HuH-7.5 (cell line): ENCODE data around the gene CERCAM.

ENCODE experiments used
- DNase-seq: peaks from one replicate; pipeline ENCODE4 v3.0.0; 2011; ENCODE audit warnings: low spot score

Gene CERCAM, protein sequence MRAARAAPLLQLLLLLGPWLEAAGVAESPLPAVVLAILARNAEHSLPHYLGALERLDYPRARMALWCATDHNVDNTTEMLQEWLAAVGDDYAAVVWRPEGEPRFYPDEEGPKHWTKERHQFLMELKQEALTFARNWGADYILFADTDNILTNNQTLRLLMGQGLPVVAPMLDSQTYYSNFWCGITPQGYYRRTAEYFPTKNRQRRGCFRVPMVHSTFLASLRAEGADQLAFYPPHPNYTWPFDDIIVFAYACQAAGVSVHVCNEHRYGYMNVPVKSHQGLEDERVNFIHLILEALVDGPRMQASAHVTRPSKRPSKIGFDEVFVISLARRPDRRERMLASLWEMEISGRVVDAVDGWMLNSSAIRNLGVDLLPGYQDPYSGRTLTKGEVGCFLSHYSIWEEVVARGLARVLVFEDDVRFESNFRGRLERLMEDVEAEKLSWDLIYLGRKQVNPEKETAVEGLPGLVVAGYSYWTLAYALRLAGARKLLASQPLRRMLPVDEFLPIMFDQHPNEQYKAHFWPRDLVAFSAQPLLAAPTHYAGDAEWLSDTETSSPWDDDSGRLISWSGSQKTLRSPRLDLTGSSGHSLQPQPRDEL

DNA sequence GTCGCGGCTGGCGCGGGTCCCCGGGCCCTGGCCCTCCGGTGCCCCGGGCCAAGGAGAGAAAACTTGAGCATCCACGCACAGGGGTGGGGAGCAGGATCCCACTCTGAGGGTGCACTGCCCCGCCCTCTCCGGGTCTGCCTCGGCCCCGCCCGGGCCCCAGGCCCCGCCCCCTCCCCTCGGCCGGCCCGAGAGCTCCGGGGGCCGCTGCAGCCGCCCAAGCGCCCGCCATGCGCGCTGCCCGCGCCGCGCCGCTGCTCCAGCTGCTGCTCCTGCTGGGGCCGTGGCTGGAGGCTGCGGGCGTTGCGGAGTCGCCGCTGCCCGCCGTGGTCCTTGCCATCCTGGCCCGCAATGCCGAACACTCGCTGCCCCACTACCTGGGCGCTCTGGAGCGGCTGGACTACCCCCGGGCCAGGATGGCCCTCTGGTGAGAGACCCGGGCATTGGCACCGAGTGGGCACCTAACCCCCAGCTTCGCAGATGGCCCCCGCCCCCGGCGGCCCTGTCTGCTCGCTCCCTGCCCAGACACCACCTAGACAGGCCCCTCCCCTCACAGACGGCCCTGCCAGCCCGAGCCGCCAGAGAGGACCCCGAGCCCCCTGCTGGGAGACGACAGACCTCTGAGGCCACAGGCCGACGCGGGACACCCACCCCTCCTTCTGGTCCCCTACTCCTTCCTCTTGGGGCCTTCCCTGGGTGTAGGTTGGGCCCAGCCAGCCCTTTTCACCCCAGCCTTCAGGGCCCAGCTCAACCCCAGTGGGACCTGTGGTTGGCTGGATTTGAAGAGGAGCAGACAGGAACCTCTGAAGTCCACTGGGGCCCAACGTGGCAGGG lies at the start of gene CERCAM:
Gene CERCAM, plus strand, starts transcription at position 207 of the 831 bp plus-strand sequence. Its CDS starts 21 bp downstream, at position 228.
- DNase-seq = peak; percentile 73

DNA sequence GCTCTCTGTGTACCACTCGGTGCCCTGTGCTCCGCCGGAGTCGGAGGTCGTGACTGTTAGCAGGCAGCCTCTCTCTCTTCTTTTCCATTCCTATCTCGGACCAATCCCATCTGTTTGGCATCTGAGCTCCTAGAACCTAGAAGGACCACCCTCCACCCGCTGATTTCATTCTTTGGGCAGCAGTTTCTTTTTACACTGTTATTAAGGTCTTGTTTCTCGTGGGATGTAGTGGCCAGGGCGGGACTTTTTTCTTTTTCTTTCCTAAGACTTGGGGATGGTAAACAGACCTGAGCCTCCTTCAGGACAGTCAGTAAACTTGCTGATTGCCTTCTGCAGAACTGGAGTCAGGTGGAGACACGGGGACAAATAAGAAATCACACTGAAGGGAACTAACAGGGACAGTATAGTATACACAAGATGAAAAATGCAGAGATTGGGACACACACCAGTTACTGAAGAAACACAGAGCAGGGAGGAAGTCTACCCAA lies 49.0 kb upstream of the CERCAM start:
- no peak for DNase-seq

DNA sequence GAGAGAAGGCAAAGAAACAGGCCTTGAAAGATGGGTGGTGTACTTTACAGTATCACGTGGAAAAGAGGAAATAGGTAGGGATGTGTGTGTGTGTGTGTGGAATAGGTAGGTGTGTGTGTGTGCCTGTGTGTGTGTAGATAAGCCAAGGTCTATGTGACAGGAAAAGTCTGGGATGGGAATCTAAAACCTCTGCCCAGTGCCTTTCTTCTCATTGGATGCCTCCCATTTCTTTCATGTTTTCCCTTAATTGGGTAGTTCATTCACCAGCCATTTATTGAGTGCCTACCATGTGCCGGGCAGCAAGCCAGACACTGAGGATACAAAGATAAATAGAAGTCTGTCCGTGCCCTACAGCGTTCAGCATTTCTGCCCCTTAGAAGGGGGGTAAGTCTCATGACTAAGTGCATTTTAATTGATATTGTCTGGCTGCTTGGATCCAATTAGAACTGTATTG lies 48.4 kb upstream of the CERCAM start:
- no peak for DNase-seq

DNA sequence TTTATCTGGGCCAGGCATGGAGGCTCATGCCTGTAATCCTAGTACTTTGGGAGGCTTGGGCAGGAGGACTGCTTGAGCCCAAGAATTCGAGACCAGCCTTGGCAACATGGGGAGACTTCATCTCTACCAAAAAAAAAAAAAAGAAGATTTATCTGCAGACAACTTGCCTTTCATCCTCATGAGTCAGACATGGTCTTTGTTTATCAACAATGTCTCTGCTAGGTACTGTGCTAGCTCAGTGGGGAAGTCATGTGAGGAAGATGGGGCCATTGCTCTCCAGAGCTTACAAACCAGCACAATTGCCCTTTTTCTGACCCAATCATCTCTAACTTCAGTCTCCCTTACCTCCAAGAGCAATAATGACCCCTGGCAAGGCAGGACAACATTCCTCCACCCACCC lies 47.9 kb upstream of the CERCAM start:
- no peak for DNase-seq

DNA sequence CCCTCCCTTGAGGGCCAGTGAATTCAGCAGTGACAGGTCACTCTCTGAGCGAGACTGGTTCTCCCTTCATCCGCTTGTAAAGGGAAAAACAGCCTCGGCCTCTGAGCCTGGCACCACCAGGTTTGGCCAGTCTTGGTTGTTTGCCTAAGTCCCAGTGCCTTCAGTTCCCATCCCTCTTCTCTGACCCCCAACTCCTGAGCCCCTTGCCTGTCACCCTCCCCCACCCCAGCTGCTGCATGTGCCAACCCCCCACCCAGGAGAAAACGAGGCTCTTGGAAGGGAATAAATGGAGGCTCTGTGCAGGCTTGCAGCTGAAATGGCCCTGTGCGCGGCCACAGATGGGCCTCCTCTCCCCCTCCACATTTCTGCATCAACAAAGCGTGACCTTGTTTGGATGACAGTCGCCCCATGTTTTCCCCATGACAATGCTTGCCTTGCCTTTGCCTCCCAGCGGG lies 46.4 kb upstream of the CERCAM start:
- DNase-seq = no peak

DNA sequence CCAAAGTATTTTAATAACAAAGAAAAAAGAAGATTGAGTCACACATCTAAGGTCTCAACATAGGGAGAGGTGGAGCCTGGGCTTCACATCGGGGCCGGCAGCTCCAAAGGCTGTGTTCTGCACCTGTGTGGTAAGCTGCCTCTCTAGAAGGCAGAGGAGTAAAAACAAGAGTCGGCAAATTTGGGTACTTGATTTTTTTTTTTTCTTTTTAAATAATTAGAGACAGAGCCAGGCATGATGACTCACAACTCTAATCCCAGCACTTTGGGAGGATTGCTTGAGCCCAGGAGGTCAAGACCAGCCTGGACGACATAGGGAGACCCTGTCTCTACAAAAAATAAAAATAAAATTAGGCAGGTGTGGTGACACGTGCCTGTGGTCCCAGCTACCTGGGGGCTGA lies 44.8 kb upstream of the CERCAM start:
- no peak for DNase-seq

DNA sequence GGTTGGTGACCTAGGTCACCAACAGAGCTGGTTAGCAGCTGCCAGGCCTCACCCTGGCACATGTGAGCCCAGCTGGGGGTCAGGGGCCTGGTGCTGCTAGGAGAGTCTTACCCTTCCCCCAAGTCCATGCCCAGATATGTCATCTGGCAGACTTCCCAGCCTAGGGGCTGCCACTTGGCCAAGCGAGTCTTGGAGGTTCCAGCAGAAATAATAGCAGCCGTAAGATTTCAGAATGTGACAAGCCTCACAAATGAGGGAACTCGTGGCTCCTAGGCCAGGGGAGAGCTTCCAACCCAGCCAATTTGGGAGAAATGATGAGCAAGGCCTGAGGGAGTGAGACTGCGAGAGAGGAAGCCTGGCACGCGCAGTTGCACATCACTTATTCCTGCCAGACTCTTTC lies 38.4 kb upstream of the CERCAM start:
- no peak for DNase-seq

DNA sequence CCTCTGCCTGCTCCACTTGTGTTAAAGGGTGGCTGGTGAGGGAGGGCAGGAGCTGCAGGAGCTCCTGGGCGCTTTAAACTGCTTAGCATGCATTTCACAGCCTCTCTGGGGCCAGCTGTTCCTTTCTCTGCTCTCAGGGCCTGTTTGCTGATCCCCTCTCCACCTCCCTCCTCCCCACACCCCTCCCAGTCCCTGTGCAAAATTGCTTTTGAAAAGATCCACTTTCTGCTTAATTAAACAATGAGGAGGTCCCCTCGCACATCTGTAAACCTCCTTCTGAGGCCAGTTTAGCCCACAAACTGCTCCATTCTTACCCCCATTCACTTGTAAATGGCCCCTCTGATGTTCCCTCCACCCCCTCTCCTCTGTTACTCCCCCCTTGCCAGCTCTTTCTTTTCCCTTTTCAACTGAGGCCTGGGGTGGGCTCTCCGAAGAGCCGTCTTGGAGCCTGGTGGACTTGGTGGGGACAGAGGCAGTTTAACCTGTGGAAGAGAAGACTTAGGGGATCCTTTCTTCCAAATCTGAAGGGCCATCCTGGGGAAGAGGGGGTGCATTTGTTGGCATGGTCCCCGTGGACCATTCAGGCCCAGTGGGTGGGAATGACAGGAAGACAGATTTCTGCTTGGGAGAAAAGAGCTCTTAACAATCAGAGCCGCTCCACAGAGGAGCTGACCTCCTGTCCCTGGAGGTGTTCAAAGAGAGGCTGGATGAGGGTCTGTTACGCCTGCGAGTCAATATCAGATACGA lies 37.5 kb upstream of the CERCAM start:
- no peak for DNase-seq

DNA sequence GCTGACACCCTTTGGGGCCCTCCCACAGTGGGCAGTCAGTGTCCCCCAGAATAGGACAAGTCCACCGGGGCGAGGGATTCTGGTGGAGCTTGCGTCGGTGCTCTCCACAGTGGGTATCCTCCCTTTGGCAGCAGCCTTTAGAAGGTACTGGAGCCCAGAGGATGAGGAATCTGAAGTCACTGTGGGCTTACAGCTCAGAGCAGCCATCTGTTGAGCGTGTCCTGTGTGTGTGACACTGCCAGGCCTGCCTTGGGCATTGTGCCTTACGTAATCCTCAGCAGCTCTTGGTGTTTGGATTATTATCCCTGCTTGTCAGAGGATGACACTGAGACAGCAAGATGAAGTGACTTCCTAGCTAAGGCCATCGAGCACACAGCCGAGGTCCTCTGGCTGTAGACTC lies 36.9 kb upstream of the CERCAM start:
- DNase-seq = no peak

DNA sequence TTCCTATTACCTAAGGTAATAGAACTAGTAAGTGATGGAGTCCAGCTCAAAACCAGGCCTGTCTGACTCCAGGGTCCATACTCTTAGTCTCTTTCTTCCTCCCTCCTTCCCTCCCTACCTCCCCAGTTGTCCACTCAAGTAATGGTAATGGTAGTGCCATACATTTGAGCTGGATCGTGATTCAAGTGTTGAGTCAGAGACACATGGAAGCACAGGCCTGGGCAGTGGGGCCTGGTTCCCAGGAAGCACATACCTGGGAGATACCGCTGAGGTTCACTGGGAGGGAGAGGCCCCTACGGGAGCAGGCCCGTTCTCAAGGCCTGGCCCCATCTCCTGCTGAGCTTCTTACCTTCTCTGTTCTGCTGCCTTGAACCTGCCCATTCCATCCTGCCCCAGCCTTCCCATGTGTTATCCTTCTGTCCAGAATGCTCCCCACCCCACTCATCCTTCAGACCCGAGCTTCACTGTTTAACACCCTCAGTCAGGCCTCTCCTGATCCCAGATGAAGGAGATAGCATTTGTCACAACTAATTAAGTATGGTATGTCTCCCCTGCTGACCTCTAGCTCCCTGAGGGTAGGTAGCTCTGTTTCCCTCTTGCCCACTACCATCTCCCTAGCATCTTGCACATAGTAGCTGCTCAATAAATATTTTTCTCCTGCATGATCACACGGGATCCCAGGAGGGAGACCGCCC lies 35.7 kb upstream of the CERCAM start:
- no peak for DNase-seq

DNA sequence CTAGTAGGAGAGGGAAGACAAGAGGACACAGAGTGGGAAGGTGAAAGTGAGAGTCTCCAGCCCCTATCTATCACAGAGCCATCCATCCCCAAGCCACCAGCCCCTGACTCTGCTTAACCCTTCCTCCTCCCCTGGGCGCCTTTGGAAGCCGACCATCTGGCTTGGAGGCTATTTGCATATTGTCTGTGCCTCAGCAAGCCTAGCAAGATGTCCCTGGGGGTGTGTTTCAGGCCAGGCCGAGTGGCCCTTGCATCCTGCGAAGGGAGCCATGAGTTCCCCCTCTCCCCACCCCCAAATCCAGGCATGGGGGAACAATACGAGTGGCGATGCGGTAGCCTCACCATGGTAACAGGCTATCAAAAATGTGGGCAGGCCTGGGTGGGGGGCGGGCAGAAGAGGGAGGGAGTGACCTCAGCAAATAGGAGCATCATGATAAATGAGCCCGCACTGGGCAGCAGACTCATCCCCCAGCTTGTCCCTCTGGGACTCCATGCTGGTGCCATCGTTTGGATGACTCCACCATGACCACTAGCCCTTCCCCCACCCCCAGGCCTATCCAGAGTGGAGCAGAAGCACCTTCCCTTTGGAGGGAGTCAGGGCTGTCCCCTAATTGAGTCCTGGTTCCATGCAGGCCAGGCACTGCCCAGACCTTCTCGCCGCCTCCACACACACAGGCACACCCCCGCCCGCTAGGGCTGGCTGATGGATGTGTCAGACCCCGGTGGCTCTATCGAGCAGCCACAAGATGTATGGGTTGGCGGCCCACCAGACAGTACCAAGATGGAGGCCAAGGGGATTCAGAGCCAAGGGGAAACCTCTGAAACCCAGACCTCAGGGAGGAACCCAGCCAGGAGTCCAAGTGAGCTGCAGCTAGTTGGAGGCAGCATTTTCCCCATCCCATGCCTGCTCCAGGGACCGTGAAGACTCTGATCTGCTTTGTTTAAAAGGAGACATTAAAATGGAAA lies 34.9 kb upstream of the CERCAM start:
- DNase-seq = no peak

DNA sequence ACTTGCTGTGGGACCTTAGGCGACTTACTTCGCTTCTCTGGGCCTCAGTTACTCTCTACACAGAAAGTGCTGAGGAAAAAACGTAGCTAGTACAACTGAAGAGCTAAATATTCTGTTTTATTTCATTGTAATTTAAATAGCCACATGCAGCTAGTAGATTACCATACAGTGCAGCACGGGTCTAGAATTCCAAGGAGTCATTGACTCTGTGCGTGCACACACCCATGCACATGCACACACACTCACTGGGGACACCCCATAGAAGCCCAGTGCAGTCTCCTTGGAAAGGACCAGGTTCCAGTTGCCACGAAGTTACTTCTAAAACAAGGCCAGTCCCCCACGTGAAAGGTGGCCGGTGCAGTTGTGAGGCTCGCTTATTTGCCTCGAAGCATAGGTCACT lies 32.5 kb upstream of the CERCAM start:
- no peak for DNase-seq

DNA sequence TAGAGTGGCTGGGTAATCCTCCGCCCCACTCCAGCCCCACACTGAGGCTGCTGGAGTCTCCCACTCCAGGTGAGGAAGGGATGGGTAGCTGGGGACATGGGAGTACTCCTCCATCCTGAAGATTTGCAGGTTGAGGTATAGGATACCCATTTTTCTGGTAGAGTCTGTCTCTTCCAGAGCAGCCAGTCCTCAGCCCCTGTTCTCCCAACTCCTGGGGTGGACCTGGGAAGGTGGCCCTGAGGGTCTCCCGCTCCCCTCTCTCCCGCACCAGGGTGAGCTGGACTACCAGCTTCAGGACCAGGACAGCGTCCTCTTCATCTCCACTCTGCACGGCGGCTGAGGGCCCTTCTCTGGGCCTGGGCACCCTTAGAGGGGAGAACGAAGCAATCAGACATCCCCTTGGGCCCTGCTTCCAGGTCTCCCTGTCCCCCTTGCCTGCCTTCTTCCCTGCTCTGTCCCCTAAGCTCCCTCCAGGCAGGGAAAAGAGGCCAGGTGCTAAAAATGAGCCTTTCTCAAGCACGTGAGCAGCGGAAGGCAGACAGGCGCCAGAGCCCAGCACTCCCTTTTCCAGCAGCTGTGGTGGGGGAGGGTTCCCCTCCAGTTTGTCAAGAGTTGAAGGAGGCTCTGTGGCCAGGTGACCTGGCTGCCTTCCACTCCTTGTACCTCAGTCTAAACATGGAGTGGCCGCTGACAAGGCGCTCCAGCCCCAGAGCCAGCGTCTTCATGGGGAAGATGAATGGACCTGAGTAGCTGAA lies 31.1 kb upstream of the CERCAM start:
- DNase-seq = no peak

DNA sequence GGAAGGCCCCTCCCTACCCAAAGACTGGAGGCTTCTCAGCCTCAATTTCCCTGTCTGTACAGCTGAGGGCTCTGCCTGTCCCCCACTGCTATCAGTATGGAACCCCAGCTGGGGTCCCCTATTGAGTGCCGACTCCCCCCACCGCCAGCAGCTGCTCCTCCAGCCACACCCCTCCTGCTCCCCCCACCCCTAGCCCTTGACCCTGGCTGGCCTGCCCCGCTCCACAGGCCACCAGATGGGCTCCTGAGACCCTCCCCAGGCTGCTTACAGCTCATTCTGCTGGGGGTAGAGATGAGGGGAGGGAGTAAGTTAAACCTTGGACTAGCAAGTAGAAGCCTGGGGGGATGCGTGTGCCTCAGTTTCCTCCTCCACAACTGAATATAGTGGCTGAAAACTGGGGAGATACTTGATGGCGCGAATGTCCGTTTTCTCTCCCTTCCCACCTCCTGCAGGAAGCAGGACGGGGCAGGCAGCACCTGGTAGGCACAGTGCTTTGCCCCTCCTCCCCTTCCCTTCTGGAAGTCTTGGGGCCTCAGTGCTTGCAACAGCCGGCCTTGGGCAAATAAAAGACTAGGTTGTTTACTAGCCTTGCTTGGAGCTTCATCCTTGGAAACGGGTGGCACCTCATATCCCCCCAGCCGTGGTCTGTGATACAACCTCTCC lies 30.4 kb upstream of the CERCAM start:
- no peak for DNase-seq

DNA sequence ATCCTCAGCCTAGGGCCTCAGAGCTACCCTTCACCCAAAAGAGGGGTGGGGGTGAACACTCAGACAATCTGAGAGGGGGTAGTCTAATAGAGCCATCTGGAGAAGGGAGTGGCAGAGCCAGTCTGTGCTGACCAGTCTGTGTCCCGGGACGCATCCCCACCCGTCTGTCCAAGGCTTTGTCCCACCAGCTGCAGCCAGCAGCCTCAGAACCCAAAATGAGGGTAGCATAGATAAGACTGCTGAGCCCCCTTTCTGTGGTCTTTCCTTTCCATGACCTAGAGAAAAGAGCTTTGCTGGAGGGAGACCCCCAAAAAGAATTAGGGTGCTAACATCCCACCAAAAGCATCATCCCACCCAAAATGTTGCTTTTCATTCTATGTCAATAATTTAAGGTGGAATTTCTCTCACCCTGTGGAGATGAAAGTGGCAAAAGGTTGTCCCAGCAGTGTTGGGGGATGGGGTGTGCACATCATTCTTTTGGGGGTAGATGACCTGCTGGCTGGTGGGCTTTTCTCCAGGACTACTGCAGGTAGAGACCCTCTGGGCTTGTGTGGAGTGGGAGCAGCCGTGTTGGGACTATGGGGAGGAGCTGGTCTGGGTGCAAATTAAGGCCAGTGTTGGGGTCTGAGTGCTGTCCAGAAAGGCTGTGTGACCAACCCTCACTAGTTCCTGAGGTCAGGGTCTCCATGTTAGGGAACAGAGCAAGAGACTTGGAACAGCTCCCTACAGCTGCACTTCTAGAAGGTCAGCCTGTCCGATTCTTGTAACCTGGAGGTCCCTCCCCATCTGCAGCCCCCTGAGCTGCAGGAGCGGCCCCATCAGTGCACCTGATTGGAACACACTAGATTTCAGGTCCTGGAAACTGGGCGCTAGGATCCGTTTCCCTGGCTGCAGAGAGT lies 29.6 kb upstream of the CERCAM start:
- no peak for DNase-seq

DNA sequence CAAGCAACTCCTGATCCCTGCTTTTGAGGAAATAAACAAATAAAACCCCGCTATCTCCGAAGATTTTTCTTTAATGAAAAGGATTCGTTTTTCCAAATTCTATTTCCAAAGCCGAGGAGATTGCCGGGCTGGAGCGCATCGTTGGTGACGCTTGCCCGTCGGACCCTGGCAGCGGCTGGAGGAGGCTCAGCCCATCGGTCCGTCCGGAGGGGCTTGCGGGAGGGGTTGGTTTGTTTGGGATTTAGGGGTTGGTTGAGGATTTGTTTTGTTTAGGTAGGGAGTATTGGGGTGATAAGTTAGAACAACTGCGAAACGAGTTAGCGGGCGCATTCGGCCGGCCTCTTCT lies 28.7 kb upstream of the CERCAM start:
- DNase-seq = no peak

DNA sequence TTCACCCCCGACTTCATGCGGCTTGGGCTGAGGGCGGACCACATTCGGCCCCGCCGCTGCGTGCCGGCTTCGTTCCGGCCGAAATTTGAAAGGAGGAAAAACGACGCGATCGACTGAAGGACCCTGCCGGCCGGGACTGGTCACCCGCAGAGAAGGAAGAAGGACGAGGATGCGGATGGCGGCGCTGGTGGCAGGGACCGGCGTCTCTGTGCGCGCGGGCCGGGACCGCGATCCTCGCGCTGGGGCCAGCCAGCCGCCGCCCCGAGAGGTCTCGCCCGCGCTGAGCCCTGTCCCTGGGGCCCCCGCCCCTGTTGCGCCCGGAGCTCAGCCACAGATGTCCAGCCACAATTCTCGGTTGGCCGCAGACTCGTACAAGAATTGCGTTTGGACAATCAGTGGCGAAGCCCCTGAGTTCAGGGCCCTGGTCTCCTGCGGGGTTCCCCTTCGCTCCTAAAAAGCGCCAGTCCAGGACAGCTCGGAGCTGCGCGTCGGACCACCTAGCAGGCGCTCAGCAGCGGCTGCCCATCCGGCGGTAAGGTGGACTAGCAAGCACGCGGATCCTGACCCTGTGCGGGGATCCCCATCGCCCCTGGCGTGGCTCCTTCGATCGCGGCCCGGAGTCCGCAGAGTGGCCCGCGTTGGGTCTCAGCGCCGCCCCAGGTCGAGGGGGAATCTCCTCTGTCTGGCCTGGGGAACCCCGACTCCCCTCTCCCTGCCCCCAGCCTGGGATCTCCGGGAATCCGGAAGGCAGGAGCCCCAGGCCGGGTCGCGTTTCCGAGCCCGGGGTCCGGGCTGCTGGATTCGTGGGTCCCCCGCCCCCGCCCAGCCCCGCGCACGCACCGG lies 28.1 kb upstream of the CERCAM start:
- DNase-seq = no peak
